ENCODE results near the gene AK8. TPM values are rescaled to one million over a fixed set of nuclear protein-coding genes. Genes with fewer than 3 reads are reported as not detected.

The AK8 gene
- total RNA-seq, 1 experiment from 2014 or later = 2.5 TPM

- Histone ChIP-seq H3K27ac (ENCODE audit: low read depth, low read length) (no peak overlapping the region), H3K4me3 (replicated peaks in 1 of 2; ENCODE audit: low read depth in 1 of 2, low read length in 2 of 2) (no peak overlapping the region), H3K27me3 (ENCODE audit: insufficient read depth, low read length) (no peaks in the 10 kb centered on the region), H3K9me2 (ENCODE audit: insufficient read depth) (no peaks in the 10 kb centered on the region), H3K4me2 (ENCODE audit: low read length) (no peak overlapping the region), H2AFZ (ENCODE audit: low read depth, low read length, poor library complexity, severe bottlenecking) (no peak overlapping the region), H3K79me2 (ENCODE audit: insufficient read depth, low read length) (no peaks in the 10 kb centered on the region), H3K9ac (ENCODE audit: low read length) (no peak overlapping the region), H3K9me3 (ENCODE audit: control insufficient read depth in 1 of 2, insufficient read depth in 1 of 2, low read depth in 1 of 2, low read length in 2 of 2) (no peaks in the 10 kb centered on the region), H4K20me1 (ENCODE audit: insufficient read depth) (no peaks in the 10 kb centered on the region), H3K4me1 (ENCODE audit: control insufficient read depth in 1 of 2, insufficient read depth in 2 of 2, low read length in 2 of 2) (no peaks in the 10 kb centered on the region), H3K36me3 (ENCODE audit: control insufficient read depth in 1 of 2, insufficient read depth in 2 of 2, low read length in 2 of 2) (peaks cover 3 to 9% of the 10 kb centered on the region in 2 experiments; a peak in 1 of 4 replicates)
- ChIA-PET POLR2A (no interaction called here), RAD21 (ENCODE audit: low non-redundant PET in 1 of 2, low total read pairs in 2 of 2, uncharacterized antibody in 2 of 2, unreplicated experiment in 2 of 2) (no interaction called here), CTCF (no interaction called here)
- BruUV-seq (replicated peaks) = no TSS peak
- ATAC-seq (no peak), DNase-seq (ENCODE audit: low read depth, low spot score) (no peak)
- TF ChIP-seq SIN3A (IDR thresholded peaks at IDR 0.05; ENCODE audit: low read depth) (no peak), MAX (IDR thresholded peaks at IDR 0.05) (no peak), JUND (IDR thresholded peaks at IDR 0.05) (no peak), SRF (IDR thresholded peaks at IDR 0.05; ENCODE audit: low read depth) (no peak), POLR2AphosphoS5 (IDR thresholded peaks at IDR 0.05; ENCODE audit: low read depth, low read length) (no peak), EZH2 (IDR thresholded peaks at IDR 0.05) (no peak), EZH2phosphoT487 (IDR thresholded peaks at IDR 0.05; ENCODE audit: borderline replicate concordance) (no peak), CBX3 (IDR thresholded peaks at IDR 0.05; ENCODE audit: low read depth) (no peak), CTCF (IDR thresholded peaks at IDR 0.05 in 2 of 3, conservative IDR thresholded peaks at IDR 0.05 in 1 of 3; ENCODE audit: borderline replicate concordance in 1 of 3, insufficient read depth in 1 of 3, low read depth in 2 of 3, low read length in 2 of 3) (no peak), FOSL1 (IDR thresholded peaks at IDR 0.05; ENCODE audit: low read depth) (no peak), REST (IDR thresholded peaks at IDR 0.05; ENCODE audit: low read depth) (no peak), ZFX (IDR thresholded peaks at IDR 0.05) (no peak), ZBTB33 (IDR thresholded peaks at IDR 0.05; ENCODE audit: extremely low read depth, insufficient replicate concordance, low read length) (no peak), TCF7L2 (IDR thresholded peaks at IDR 0.05; ENCODE audit: borderline replicate concordance, extremely low read depth, insufficient read depth, insufficient read length) (no peak), CEBPB (IDR thresholded peaks at IDR 0.05; ENCODE audit: low read depth) (no peak)
- intact Hi-C loops (cut with micrococcal nuclease) = no loop called here
These were observed 25.7 kb upstream of the AK8 start for GRCh38 chr9:132903574-132904492.
